Activated CD8-positive, alpha-beta T cell treated with anti-CD3 and anti-CD28 coated beads for 36 hours (primary cell): ENCODE measurements around the gene DNMBP. TPM values are rescaled to one million over a fixed set of nuclear protein-coding genes. Genes with fewer than 3 reads are reported as not detected.

Source experiments
- ATAC-seq: fragments of 200-7000 bp; cut with Tn5 transposase; one replicate; pipeline ENCODE4 v1.10.0; 2021; ENCODE audit warnings: mild to moderate bottlenecking, moderate library complexity
- CTCF ChIA-PET: fragments of 350-600 bp; sonication (Branson Sonifier 250); formaldehyde crosslinking; loops from one replicate; lab custom pipeline; 2021; ENCODE audit warnings: antibody characterized with exemption; lab: Charles Lee
- POLR2A ChIA-PET: fragments of 350-600 bp; sonication (Branson Sonifier 250); formaldehyde crosslinking; loops from one replicate; lab custom pipeline; 2021; ENCODE audit warnings: antibody characterized with exemption; lab: Charles Lee
- DNase-seq: peaks from one replicate; pipeline ENCODE4 v3.0.0-alpha.2; 2020
- H3K27ac Mint-ChIP-seq: one replicate; pipeline ENCODE4 v1.8.0; 2021; ENCODE audit warnings: mild to moderate bottlenecking, mixed read lengths
- H3K27me3 Mint-ChIP-seq: one replicate; pipeline ENCODE4 v1.8.0; 2021; ENCODE audit warnings: mixed read lengths
- H3K36me3 Mint-ChIP-seq: one replicate; pipeline ENCODE4 v1.8.0; 2021; ENCODE audit warnings: low read depth, mixed read lengths
- H3K4me1 Mint-ChIP-seq: one replicate; pipeline ENCODE4 v1.8.0; 2021; ENCODE audit warnings: low read depth, mixed read lengths
- H3K4me3 Mint-ChIP-seq: one replicate; pipeline ENCODE4 v1.8.0; 2021; ENCODE audit warnings: mild to moderate bottlenecking, moderate library complexity, mixed read lengths
- H3K9me3 Mint-ChIP-seq: one replicate; pipeline ENCODE4 v1.8.0; 2021; ENCODE audit warnings: mixed read lengths
- intact Hi-C: fragments of 100-400 bp; cut with micrococcal nuclease; formaldehyde crosslinking; loops from one replicate; pipeline ENCODE4 v1.10.0; 2022
- total RNA-seq, 2 experiments: library from RNA; stranded (reverse); gene quantifications; one replicate each; pipeline ENCODE4 v1.2.3, GENCODE V29; 2021
- TF ChIP-seq, protein P1 (sequence below): fragments of 200-600 bp; IDR thresholded peaks from one replicate; pipeline ENCODE4 v1.8.0; 2022; ENCODE audit warnings: antibody characterized with exemption, mild to moderate bottlenecking

The DNMBP gene
- total RNA-seq, 2 experiments from 2014 or later, result 2.6 to 2.9 TPM

DNA sequence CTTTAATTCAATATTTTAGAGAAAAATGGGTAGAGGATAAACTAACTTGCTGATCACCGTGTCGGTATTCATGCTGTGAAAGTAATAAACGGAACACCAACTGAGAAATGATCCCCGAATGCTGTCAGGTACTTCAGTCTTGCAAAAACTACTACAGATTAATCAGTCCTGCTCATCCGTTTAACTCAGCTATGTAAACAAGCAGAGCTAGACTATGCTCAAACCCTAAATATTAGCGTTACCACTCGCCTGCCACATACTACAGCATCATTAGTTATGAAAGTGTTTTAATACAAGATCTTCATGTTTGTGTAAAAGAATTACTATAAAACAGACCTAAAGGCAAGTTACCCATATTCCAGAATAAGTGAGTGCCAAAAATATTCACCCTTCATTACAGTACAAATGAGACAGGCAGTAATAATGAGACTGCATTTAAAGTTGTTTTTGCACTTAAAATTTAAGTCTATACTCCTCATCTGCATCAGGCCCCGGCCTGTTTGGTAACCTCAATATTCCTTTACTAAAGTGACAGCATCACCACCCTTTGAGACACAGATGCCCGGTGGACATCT lies 952 bp downstream of the DNMBP start:
- DNase-seq (no peak), ATAC-seq (no peak)
- ChIA-PET POLR2A (interaction anchor here (0.9 to 1.5 kb wide), 2 partner anchors 9 to 15 kb away, joined by 4 to 5 read pairs; no protein-coding TSS in a partner anchor), CTCF (interaction anchor here (1.0 to 6.4 kb wide), 19 partner anchors 10 to 218 kb away, joined by 3 to 83 read pairs (median 7); no protein-coding TSS in a partner anchor)
- Mint-ChIP-seq H3K36me3 (no peaks in the 10 kb centered on the region), H3K27me3 (no peaks in the 10 kb centered on the region), H3K4me3 (peak overlapping the region; percentile 82), H3K27ac (no peak overlapping the region), H3K9me3 (no peaks in the 10 kb centered on the region), H3K4me1 (peaks cover 45% of the 10 kb centered on the region)
- intact Hi-C loops, result no loop called here
- TF ChIP-seq, protein P1, sequence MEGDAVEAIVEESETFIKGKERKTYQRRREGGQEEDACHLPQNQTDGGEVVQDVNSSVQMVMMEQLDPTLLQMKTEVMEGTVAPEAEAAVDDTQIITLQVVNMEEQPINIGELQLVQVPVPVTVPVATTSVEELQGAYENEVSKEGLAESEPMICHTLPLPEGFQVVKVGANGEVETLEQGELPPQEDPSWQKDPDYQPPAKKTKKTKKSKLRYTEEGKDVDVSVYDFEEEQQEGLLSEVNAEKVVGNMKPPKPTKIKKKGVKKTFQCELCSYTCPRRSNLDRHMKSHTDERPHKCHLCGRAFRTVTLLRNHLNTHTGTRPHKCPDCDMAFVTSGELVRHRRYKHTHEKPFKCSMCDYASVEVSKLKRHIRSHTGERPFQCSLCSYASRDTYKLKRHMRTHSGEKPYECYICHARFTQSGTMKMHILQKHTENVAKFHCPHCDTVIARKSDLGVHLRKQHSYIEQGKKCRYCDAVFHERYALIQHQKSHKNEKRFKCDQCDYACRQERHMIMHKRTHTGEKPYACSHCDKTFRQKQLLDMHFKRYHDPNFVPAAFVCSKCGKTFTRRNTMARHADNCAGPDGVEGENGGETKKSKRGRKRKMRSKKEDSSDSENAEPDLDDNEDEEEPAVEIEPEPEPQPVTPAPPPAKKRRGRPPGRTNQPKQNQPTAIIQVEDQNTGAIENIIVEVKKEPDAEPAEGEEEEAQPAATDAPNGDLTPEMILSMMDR, result no peak

DNA sequence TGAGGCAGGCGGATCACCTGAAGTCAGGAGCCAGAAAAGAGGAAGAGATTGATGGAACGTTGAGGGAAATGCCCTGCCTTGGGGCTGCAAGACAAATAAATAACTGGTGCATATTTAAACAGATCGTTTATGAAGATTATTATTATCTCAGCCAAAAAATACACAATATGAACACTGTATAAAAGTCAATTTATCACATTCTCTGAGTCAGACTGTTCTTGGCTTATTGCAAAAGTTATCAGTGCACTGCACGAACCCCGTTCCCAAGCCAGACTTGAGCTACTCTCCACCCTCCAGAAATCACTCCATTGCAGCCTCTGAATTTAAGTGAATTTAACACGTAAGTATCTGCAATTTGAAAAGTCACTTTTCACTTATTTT lies 1.6 kb downstream of the DNMBP start:
- H3K36me3 Mint-ChIP-seq, result no peaks in the 10 kb centered on the region
- ATAC-seq, result no peak
- intact Hi-C loops, result no loop called here
- no peak overlapping the region for H3K27ac Mint-ChIP-seq
- peak overlapping the region; percentile 82 for H3K4me3 Mint-ChIP-seq
- TF ChIP-seq, protein P1, result no peak
- CTCF ChIA-PET, result interaction anchor here (0.8 to 6.4 kb wide), 11 partner anchors 10 to 163 kb away, joined by 3 to 83 read pairs (median 18); no protein-coding TSS in a partner anchor
- peaks cover 43% of the 10 kb centered on the region for H3K4me1 Mint-ChIP-seq
- no peaks in the 10 kb centered on the region for H3K9me3 Mint-ChIP-seq
- no peaks in the 10 kb centered on the region for H3K27me3 Mint-ChIP-seq
- POLR2A ChIA-PET, result no interaction called here
- DNase-seq, result no peak

DNA sequence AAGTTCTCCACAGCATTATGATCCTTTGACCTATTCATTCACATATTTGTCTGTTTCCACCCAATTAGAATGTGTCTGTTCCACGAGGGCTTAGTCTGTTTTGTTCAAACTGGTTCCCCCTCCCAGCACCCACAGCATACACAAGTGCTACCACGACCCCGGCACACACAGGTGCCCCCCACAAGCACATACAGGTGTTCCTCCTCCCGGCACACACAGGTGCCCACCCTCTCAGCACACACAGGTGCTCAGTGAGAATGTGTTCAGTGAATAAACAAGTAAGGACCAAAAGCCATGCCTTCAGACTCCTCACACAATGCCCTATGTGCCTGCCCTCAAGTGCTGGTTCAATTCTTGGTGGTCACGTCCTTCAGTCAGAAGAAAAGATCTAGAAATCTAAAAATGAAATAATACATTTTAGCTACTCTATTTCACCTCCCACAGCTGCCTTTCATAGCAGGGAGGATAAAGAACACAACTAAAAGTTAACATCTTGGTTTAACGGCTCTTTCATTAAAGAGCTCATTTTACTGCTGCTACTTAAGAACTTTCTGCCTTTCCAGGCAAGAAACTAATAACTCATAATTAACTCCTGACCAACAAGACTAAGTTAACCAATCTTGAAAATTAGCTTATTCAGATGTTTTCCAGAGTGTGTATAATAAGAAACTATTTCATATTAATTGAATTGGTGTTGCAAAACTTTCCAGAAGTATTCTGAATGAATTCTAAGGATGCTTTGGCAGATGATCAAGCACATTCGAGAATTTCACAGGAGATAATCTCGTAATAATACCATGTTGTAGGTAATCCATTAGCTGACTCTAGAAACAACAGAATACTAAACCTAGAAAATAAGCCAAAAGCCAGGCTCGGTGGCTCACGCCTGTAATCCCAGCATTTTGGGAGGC lies 2.3 kb downstream of the DNMBP start:
- TF ChIP-seq, protein P1, result no peak
- peaks cover 42% of the 10 kb centered on the region for H3K4me1 Mint-ChIP-seq
- H3K27ac Mint-ChIP-seq, result no peak overlapping the region
- no peaks in the 10 kb centered on the region for H3K27me3 Mint-ChIP-seq
- DNase-seq (no peak), ATAC-seq (no peak)
- ChIA-PET CTCF (interaction anchor here (0.8 to 6.4 kb wide), 10 partner anchors 11 to 162 kb away, joined by 3 to 83 read pairs (median 18); no protein-coding TSS in a partner anchor), POLR2A (no interaction called here)
- intact Hi-C loops, result no loop called here
- H3K9me3 Mint-ChIP-seq, result no peaks in the 10 kb centered on the region
- peak overlapping the region; percentile 37 for H3K4me3 Mint-ChIP-seq
- no peaks in the 10 kb centered on the region for H3K36me3 Mint-ChIP-seq

DNA sequence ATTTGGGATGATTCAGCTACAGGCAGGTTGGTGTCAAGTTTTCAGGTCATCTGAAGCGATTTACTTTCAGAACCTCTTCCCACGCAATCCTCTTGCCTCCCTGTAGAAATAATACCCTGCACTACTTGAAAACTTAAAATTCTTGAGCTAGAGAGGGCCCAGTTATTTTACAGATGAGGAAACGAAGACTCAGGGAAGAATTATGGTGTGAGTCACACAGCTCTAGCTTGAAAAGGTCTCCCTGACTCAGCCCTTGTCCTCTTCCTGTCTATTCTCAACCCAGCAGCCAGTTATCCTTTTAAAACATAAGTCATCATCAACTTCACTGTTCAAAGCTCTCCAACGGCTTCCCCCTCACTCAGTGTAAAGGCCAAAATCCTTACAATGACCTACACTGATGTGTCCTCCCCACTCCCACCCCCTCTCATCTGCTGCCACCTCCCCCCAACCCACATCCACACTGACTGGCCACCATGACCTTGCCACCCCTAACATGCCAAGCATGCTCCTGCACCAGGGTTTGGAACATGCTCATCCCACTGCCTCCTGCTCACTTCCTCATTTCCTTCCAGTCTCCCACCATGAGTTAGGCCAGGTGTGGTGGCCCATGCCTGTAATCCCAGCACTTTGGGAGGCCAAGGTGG lies 3.4 kb downstream of the DNMBP start:
- DNase-seq (peak; percentile 37), ATAC-seq (peak; percentile 70)
- Mint-ChIP-seq H3K36me3 (no peaks in the 10 kb centered on the region), H3K4me1 (peaks cover 42% of the 10 kb centered on the region), H3K27me3 (no peaks in the 10 kb centered on the region), H3K4me3 (no peak overlapping the region), H3K9me3 (no peaks in the 10 kb centered on the region), H3K27ac (peak overlapping the region; percentile 74)
- intact Hi-C loops, result no loop called here
- CTCF ChIA-PET, result interaction anchor here (0.7 to 6.4 kb wide), 8 partner anchors 10 to 274 kb away, joined by 3 to 83 read pairs (median 4); no protein-coding TSS in a partner anchor
- TF ChIP-seq, protein P1, result no peak
- POLR2A ChIA-PET, result no interaction called here
